WTC11 (cell line): Measurements from ENCODE around the gene RPL35A. TPM values are rescaled to one million over a fixed set of nuclear protein-coding genes. Genes with fewer than 3 reads are reported as not detected.
"Not testable (repeated sequence)": the region's sequence is repeated elsewhere in the genome, so short reads cannot be mapped to it uniquely, and the experiment has no call there.

Source experiments
- ATAC-seq: fragments of 200-7000 bp; cut with Tn5 transposase; 2 replicates; pipeline ENCODE4 v1.10.0; 2021; ENCODE audit warnings: mild to moderate bottlenecking, moderate library complexity
- CTCF ChIA-PET: fragments of 300-600 bp; sonication (Branson Sonifier 250); formaldehyde crosslinking; loops from one replicate; lab custom pipeline; 2021; ENCODE audit warnings: antibody characterized with exemption; lab: Charles Lee
- POLR2A ChIA-PET: fragments of 350-600 bp; sonication (Branson Sonifier 250); formaldehyde crosslinking; loops from one replicate; lab custom pipeline; 2021; ENCODE audit warnings: antibody characterized with exemption; lab: Charles Lee
- DNase-seq: peaks from one replicate; pipeline ENCODE4 v3.0.0; 2021; ENCODE audit warnings: low spot score
- H3K27ac Mint-ChIP-seq: 2 replicates; pipeline ENCODE4 v1.8.0; 2021; ENCODE audit warnings: mixed read lengths
- H3K27me3 Mint-ChIP-seq: 2 replicates; pipeline ENCODE4 v1.8.0; 2021; ENCODE audit warnings: low read depth, mild to moderate bottlenecking, moderate library complexity, mixed read lengths
- H3K36me3 Mint-ChIP-seq: 2 replicates; pipeline ENCODE4 v1.8.0; 2021; ENCODE audit warnings: mixed read lengths
- H3K4me1 Mint-ChIP-seq: 2 replicates; pipeline ENCODE4 v1.8.0; 2022; ENCODE audit warnings: mixed read lengths
- H3K4me3 Mint-ChIP-seq: 2 replicates; pipeline ENCODE4 v1.8.0; 2021; ENCODE audit warnings: mild to moderate bottlenecking, moderate library complexity, mixed read lengths
- H3K9me3 Mint-ChIP-seq: 2 replicates; pipeline ENCODE4 v1.8.0; 2021; ENCODE audit warnings: mixed read lengths
- ATF1 ChIP-seq: sonication (generic); formaldehyde crosslinking; IDR thresholded peaks from 2 replicates; pipeline ENCODE4 v1.8.1; 2023; ENCODE audit warnings: mild to moderate bottlenecking, moderate library complexity, missing genetic modification reagents
- ATF3 ChIP-seq: sonication (generic); formaldehyde crosslinking; conservative IDR thresholded peaks from 2 replicates; pipeline ENCODE4 v1.8.1; 2022; ENCODE audit warnings: mild to moderate bottlenecking, missing genetic modification reagents
- CREB1 ChIP-seq: sonication (generic); formaldehyde crosslinking; IDR thresholded peaks from 2 replicates; pipeline ENCODE4 v1.8.0; 2023; ENCODE audit warnings: mild to moderate bottlenecking, missing genetic modification reagents
- FOXK1 ChIP-seq: sonication (generic); formaldehyde crosslinking; IDR thresholded peaks from 2 replicates; pipeline ENCODE4 v1.8.0; 2022; ENCODE audit warnings: mild to moderate bottlenecking, moderate library complexity, missing genetic modification reagents
- GABPB1 ChIP-seq: sonication (generic); formaldehyde crosslinking; IDR thresholded peaks from 2 replicates; pipeline ENCODE4 v1.8.1; 2023; ENCODE audit warnings: mild to moderate bottlenecking, missing genetic modification reagents
- GRHL2 ChIP-seq: fragments of 250-450 bp; sonication (Bioruptor Pico); IDR thresholded peaks from 2 replicates; pipeline ENCODE4 v1.8.0; 2022; ENCODE audit warnings: mild to moderate bottlenecking, moderate library complexity; ENCODE audit not compliant: insufficient replicate concordance, severe bottlenecking
- GTF2I ChIP-seq: fragments of 250-450 bp; sonication (Bioruptor Pico); conservative IDR thresholded peaks from 2 replicates; pipeline ENCODE4 v1.4.0; 2021; ENCODE audit warnings: mild to moderate bottlenecking
- JUN ChIP-seq: sonication (generic); formaldehyde crosslinking; IDR thresholded peaks from 2 replicates; pipeline ENCODE4 v1.8.0; 2023; ENCODE audit warnings: mild to moderate bottlenecking, missing genetic modification reagents
- MAX ChIP-seq: sonication (generic); formaldehyde crosslinking; IDR thresholded peaks from 2 replicates; pipeline ENCODE4 v1.8.0; 2022; ENCODE audit warnings: mild to moderate bottlenecking, missing genetic modification reagents
- MXD4 ChIP-seq: fragments of 250-450 bp; sonication (Bioruptor Pico); IDR thresholded peaks from 2 replicates; pipeline ENCODE4 v1.8.0; 2021; ENCODE audit warnings: mild to moderate bottlenecking, moderate library complexity, borderline replicate concordance
- NFYB ChIP-seq: sonication (generic); formaldehyde crosslinking; conservative IDR thresholded peaks from 2 replicates; pipeline ENCODE4 v1.8.0; 2022; ENCODE audit warnings: low read depth, missing genetic modification reagents
- RELA ChIP-seq: sonication (generic); formaldehyde crosslinking; IDR thresholded peaks from 2 replicates; pipeline ENCODE4 v1.8.1; 2022; ENCODE audit warnings: missing genetic modification reagents, mild to moderate bottlenecking, borderline replicate concordance
- SOX15 ChIP-seq: fragments of 250-450 bp; sonication (Bioruptor Pico); IDR thresholded peaks from 2 replicates; pipeline ENCODE4 v1.9.0; 2021; ENCODE audit warnings: mild to moderate bottlenecking
- STAT6 ChIP-seq: sonication (generic); formaldehyde crosslinking; conservative IDR thresholded peaks from 2 replicates; pipeline ENCODE4 v1.8.1; 2023; ENCODE audit warnings: mild to moderate bottlenecking, low read depth, missing genetic modification reagents, moderate library complexity
- ZNF232 ChIP-seq: sonication (generic); formaldehyde crosslinking; IDR thresholded peaks from 2 replicates; pipeline ENCODE4 v1.8.0; 2022; ENCODE audit warnings: mild to moderate bottlenecking, missing genetic modification reagents
- ZNF416 ChIP-seq: fragments of 250-450 bp; sonication (Bioruptor Pico); IDR thresholded peaks from 2 replicates; pipeline ENCODE4 v1.9.0; 2021; ENCODE audit warnings: mild to moderate bottlenecking, inconsistent platforms
- total RNA-seq: library from RNA; stranded (reverse); gene quantifications from 3 replicates; pipeline ENCODE4 v1.2.3, GENCODE V29; 2021
- TF ChIP-seq, protein P1 (sequence below): sonication (generic); formaldehyde crosslinking; IDR thresholded peaks from 2 replicates; pipeline ENCODE4 v1.8.1; 2023; ENCODE audit warnings: mild to moderate bottlenecking, missing genetic modification reagents

The RPL35A gene
- total RNA-seq, 1 experiment from 2014 or later, result 1,384 TPM

DNA sequence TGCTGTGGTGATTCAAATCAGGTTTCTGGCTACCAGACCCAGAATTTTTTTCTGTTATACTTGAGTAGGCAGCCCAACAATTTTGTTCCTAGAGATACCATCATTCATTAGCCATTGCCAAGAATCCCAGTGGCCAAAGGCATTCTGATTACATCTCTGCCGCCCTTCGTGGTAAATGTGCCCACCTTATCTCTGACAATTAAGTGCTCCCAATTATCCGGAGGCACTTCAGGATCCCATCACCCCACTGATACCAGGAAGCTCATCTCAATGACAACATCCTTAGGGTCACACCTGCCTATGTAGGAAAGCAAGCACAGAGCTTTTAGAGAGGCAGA is 43.2 kb upstream of the RPL35A start:
- H3K4me1 Mint-ChIP-seq, result peaks cover 8% of the 10 kb centered on the region
- no peaks in the 10 kb centered on the region for H3K36me3 Mint-ChIP-seq
- H3K27me3 Mint-ChIP-seq, result no peaks in the 10 kb centered on the region
- H3K4me3 Mint-ChIP-seq, result no peak overlapping the region
- H3K9me3 Mint-ChIP-seq, result peaks cover 11% of the 10 kb centered on the region
- DNase-seq (no peak), ATAC-seq (no peak)
- CTCF ChIA-PET, result interaction anchor here (1.3 to 2.1 kb wide), 2 partner anchors 144 to 174 kb away, joined by 9 to 13 read pairs; no protein-coding TSS in a partner anchor
- POLR2A ChIA-PET, result interaction anchor here (0.5 kb wide), 1 partner anchor 79 kb away, joined by 3 read pairs; no protein-coding TSS in a partner anchor
- no peak overlapping the region for H3K27ac Mint-ChIP-seq
- TF ChIP-seq RELA (CRISPR knock-in tag), result no peak
- no peak for TF ChIP-seq ZNF416 (CRISPR knock-in tag)
- no peak for TF ChIP-seq GABPB1 (CRISPR knock-in tag)
- TF ChIP-seq GTF2I (CRISPR knock-in tag), result no peak
- TF ChIP-seq, protein P1, sequence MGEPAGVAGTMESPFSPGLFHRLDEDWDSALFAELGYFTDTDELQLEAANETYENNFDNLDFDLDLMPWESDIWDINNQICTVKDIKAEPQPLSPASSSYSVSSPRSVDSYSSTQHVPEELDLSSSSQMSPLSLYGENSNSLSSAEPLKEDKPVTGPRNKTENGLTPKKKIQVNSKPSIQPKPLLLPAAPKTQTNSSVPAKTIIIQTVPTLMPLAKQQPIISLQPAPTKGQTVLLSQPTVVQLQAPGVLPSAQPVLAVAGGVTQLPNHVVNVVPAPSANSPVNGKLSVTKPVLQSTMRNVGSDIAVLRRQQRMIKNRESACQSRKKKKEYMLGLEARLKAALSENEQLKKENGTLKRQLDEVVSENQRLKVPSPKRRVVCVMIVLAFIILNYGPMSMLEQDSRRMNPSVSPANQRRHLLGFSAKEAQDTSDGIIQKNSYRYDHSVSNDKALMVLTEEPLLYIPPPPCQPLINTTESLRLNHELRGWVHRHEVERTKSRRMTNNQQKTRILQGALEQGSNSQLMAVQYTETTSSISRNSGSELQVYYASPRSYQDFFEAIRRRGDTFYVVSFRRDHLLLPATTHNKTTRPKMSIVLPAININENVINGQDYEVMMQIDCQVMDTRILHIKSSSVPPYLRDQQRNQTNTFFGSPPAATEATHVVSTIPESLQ (CRISPR knock-in tag), result no peak
- no peak for TF ChIP-seq NFYB (CRISPR knock-in tag)
- TF ChIP-seq ATF3 (CRISPR knock-in tag), result no peak
- no peak for TF ChIP-seq GRHL2 (CRISPR knock-in tag)
- TF ChIP-seq SOX15 (CRISPR knock-in tag), result no peak
- no peak for TF ChIP-seq ATF1 (CRISPR knock-in tag)

DNA sequence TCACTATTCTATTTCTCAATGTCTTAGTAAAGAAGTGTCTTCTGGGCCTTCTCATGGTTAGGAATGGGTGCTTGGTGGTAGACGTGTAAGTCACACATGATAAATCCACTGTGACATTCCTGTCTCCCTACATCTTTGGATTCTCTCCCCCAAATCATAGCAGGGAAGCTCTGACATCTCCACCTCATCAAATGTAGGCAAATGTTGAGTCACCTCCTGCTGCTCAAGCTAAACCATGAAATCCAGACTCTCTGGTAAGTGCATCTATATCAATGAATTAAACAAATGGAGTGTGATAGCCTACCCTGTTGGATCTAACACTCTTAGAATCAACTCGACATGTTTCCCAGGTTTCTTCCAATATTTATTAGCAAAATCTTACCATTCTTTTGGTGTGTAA is 42.8 kb upstream of the RPL35A start:
- Mint-ChIP-seq H3K4me3 (no peak overlapping the region), H3K27me3 (no peaks in the 10 kb centered on the region), H3K9me3 (peaks cover 9% of the 10 kb centered on the region), H3K36me3 (no peaks in the 10 kb centered on the region), H3K27ac (no peak overlapping the region), H3K4me1 (peaks cover 8% of the 10 kb centered on the region)
- CTCF ChIA-PET, result interaction anchor here (2.1 kb wide), 1 partner anchor 173 kb away, joined by 13 read pairs; no protein-coding TSS in a partner anchor
- POLR2A ChIA-PET, result no interaction called here
- ATAC-seq (no peak), DNase-seq (no peak)
- no peak for TF ChIP-seq ZNF416 (CRISPR knock-in tag)
- no peak for TF ChIP-seq NFYB (CRISPR knock-in tag)
- TF ChIP-seq JUN (CRISPR knock-in tag), result no peak
- TF ChIP-seq GRHL2 (CRISPR knock-in tag), result no peak
- TF ChIP-seq CREB1 (CRISPR knock-in tag), result no peak
- TF ChIP-seq FOXK1 (CRISPR knock-in tag), result no peak
- no peak for TF ChIP-seq STAT6 (CRISPR knock-in tag)
- no peak for TF ChIP-seq MAX (CRISPR knock-in tag)
- no peak for TF ChIP-seq ZNF232 (CRISPR knock-in tag)
- no peak for TF ChIP-seq ATF3 (CRISPR knock-in tag)
- no peak for TF ChIP-seq MXD4 (CRISPR knock-in tag)
- TF ChIP-seq, all 79 proteins: peak for 0

DNA sequence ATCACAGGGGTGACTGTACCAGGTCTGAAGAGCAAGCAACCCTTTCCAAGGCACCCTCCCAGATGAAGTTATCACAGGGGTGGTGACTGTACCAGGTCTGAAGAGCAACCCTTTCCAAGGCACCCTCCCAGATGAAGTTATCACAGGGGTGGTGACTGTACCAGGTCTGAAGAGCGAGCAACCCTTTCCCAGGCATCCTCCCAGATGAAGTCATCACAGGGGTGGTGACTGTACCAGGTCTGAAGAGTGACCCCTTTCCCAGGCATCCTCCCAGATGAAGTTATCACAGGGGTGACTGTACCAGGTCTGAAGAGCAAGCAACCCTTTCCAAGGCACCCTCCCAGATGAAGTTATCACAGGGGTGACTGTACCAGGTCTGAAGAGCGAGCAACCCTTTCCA is 41.4 kb upstream of the RPL35A start:
- ATAC-seq, H3K27ac Mint-ChIP-seq, POLR2A ChIA-PET, H3K4me3 Mint-ChIP-seq, H3K27me3 Mint-ChIP-seq, H3K36me3 Mint-ChIP-seq, DNase-seq, H3K9me3 Mint-ChIP-seq: not testable (repeated sequence)
- H3K4me1 Mint-ChIP-seq, result peaks cover 18% of the 10 kb centered on the region
- CTCF ChIA-PET, result interaction anchor here (1.1 kb wide), 1 partner anchor 172 kb away, joined by 3 read pairs; no protein-coding TSS in a partner anchor
